Measurements from ENCODE around the gene PCDHGA8.
"Not testable (repeated sequence)": the region's sequence is repeated elsewhere in the genome, so short reads cannot be mapped to it uniquely, and the experiment has no call there.

PCDHGA8 gene

GRCh38 chr5:141402553-141403243, 10.3 kb downstream of the PCDHGA8 start, which contains the start of gene PCDHGA9:
TSS of gene PCDHGA9 (plus strand) at chr5:141402778. CDS start at chr5:141402953, 175 bp downstream.
- Histone ChIP-seq H3K27me3 (ENCODE audit: insufficient read depth, poor library complexity, severe bottlenecking) (no peaks in the 10 kb centered on the region), H3K4me3 (replicated peaks; ENCODE audit: insufficient read depth, low read length) (no peak within 1 kb of the TSS), H3K27ac (replicated peaks) (no peak within 1 kb of the TSS)
- DNase-seq (ENCODE audit: low read depth in 1 of 2, low spot score in 1 of 2) = no peak
- no peak for TF ChIP-seq POLR2AphosphoS5 (IDR thresholded peaks at IDR 0.05; ENCODE audit: low read depth)
- TF ChIP-seq SPI1 (IDR thresholded peaks at IDR 0.05; ENCODE audit: borderline replicate concordance, low read depth) = no peak
- no peak for TF ChIP-seq GABPA (IDR thresholded peaks at IDR 0.05; ENCODE audit: low read depth)
- TF ChIP-seq REST (IDR thresholded peaks at IDR 0.05; ENCODE audit: insufficient replicate concordance, low read depth) = no peak
- peak; percentile 36 for TF ChIP-seq CTCF (IDR thresholded peaks at IDR 0.05; ENCODE audit: insufficient read depth, low read length)

- Histone ChIP-seq H3K27me3 (ENCODE audit: insufficient read depth, poor library complexity, severe bottlenecking) (no peaks in the 10 kb centered on the region), H3K27ac (replicated peaks) (no peak overlapping the region), H3K4me3 (replicated peaks; ENCODE audit: insufficient read depth, low read length) (no peak overlapping the region)
- no peak for DNase-seq (ENCODE audit: low read depth in 1 of 2, low spot score in 1 of 2)
- TF ChIP-seq REST (IDR thresholded peaks at IDR 0.05; ENCODE audit: insufficient replicate concordance, low read depth) (no peak), POLR2AphosphoS5 (IDR thresholded peaks at IDR 0.05; ENCODE audit: low read depth) (no peak)
Measured at GRCh38 chr5:141403387-141403786, 11.0 kb downstream of the PCDHGA8 start.

GRCh38 chr5:141407790-141408505, 15.5 kb downstream of the PCDHGA8 start, which contains the start of gene PCDHGB6:
TSS of gene PCDHGB6 (plus strand) at chr5:141408021. CDS start at chr5:141408203, 182 bp downstream.
- H3K27ac ChIP-seq (replicated peaks); DNase-seq (ENCODE audit: low read depth in 1 of 2, low spot score in 1 of 2); H3K27me3 ChIP-seq (ENCODE audit: insufficient read depth, poor library complexity, severe bottlenecking); H3K4me3 ChIP-seq (replicated peaks; ENCODE audit: insufficient read depth, low read length): not testable (repeated sequence)

GRCh38 chr5:141409598-141410306, 17.3 kb downstream of the PCDHGA8 start:
- Histone ChIP-seq H3K27me3 (ENCODE audit: insufficient read depth, poor library complexity, severe bottlenecking) (peaks cover 3% of the 10 kb centered on the region), H3K4me3 (replicated peaks; ENCODE audit: insufficient read depth, low read length) (no peak overlapping the region), H3K27ac (replicated peaks) (no peak overlapping the region)
- DNase-seq (ENCODE audit: low read depth in 1 of 2, low spot score in 1 of 2) = no peak
- no peak for TF ChIP-seq GABPA (IDR thresholded peaks at IDR 0.05; ENCODE audit: low read depth)
- no peak for TF ChIP-seq CTCF (IDR thresholded peaks at IDR 0.05; ENCODE audit: insufficient read depth, low read length)
- no peak for TF ChIP-seq REST (IDR thresholded peaks at IDR 0.05; ENCODE audit: insufficient replicate concordance, low read depth)
- no peak for TF ChIP-seq SPI1 (IDR thresholded peaks at IDR 0.05; ENCODE audit: borderline replicate concordance, low read depth)
- no peak for TF ChIP-seq POLR2AphosphoS5 (IDR thresholded peaks at IDR 0.05; ENCODE audit: low read depth)

Data from HL-60 (cell line).